ENCODE measurements around the gene KBTBD12. TPM values are rescaled to one million over a fixed set of nuclear protein-coding genes. Genes with fewer than 3 reads are reported as not detected.

Gene KBTBD12
- total and polyA plus RNA-seq, 2 of the 13 experiments (the other 11 are each of a cell fraction or from before 2014, with no cell fraction given), result not detected

GRCh38 chr3:127974226-127974625, 59.2 kb downstream of the KBTBD12 start (continued):
- TF ChIP-seq ZUFSP (CRISPR knock-in tag; IDR thresholded peaks at IDR 0.05; ENCODE audit: borderline replicate concordance), result no peak
- no peak for TF ChIP-seq ZNF850 (CRISPR knock-in tag; conservative IDR thresholded peaks at IDR 0.05)
- no peak for TF ChIP-seq CREB1 (IDR thresholded peaks at IDR 0.05)
- no peak for TF ChIP-seq CREB1 (CRISPR knock-in tag; IDR thresholded peaks at IDR 0.05)
- TF ChIP-seq ZNF407 (CRISPR knock-in tag; IDR thresholded peaks at IDR 0.05; ENCODE audit: not compliant biosample characterization), result no peak
- TF ChIP-seq KDM1A (CRISPR knock-in tag; IDR thresholded peaks at IDR 0.05), result no peak
- TF ChIP-seq ZNF138 (CRISPR knock-in tag; IDR thresholded peaks at IDR 0.05; ENCODE audit: low read depth), result no peak
- no peak for TF ChIP-seq EP300 (IDR thresholded peaks at IDR 0.05; ENCODE audit: low read depth in 2 of 2, low read length in 2 of 2)
- TF ChIP-seq EP300 (CRISPR knock-in tag; IDR thresholded peaks at IDR 0.05; ENCODE audit: borderline replicate concordance), result no peak
- no peak for TF ChIP-seq ZNF891 (CRISPR knock-in tag; IDR thresholded peaks at IDR 0.05)
- no peak for TF ChIP-seq FOXK1 (CRISPR knock-in tag; IDR thresholded peaks at IDR 0.05; ENCODE audit: borderline replicate concordance, low read depth)
- TF ChIP-seq ZNF512 (CRISPR knock-in tag; IDR thresholded peaks at IDR 0.05), result no peak

Data from HepG2 (cell line).